Activated naive CD4-positive, alpha-beta T cell treated with Interleukin-2 at 50 U/mL for 16 hours (primary cell): Measurements from ENCODE around the gene KRT39.

Experiments
- DNase-seq: peaks from one replicate; pipeline ENCODE4 v3.0.0-alpha.2; 2020

Gene KRT39

GRCh38 chr17:40978575-40979151, 11.9 kb upstream of the KRT39 start:
- no peak for DNase-seq

- no peak for DNase-seq
Measured at GRCh38 chr17:40975516-40975915, 8.8 kb upstream of the KRT39 start.

- no peak for DNase-seq
Measured at GRCh38 chr17:40974366-40974765, 7.6 kb upstream of the KRT39 start.

DNA sequence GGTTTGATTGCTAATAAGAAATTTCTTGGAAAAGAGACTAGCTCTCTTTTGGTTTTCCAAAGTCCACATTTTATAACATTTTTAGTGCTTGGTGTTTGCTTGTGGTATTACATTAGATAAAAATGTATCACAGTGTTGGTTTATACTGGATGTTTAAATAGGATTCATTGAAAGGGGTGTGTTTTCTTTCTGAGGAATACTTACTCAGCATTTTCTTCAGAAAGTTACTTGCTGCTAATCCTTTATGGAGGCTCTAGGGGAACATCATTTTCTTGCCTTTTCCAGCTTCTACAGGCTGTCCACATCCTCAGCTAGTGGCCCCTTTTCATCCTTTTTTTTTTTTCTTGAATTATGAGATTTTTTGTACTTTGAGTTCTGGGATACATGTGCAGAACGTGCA, 834 bp upstream of the KRT39 start:
- no peak for DNase-seq

DNA sequence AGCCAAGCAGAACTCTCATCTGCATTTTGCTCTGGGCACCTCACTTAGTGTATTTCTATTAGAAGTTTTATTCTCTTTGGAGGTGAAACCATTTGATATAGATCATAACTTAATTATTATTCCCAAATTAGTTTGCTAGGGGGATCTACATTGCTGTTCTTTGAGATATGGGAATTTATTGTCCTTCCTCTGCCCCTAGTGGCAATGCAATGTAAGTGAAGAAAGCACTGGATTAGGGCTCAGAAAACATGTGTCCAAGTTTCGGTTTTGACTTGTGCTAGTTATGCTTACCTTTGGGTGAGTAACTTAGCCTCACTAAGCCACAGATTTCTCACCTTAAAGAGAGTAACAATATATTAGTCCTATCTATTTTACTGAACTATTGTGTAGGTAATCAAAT, 2.9 kb downstream of the KRT39 start:
- DNase-seq, result no peak

GRCh38 chr17:40962059-40962561, 4.6 kb downstream of the KRT39 start:
- DNase-seq, result no peak

DNA sequence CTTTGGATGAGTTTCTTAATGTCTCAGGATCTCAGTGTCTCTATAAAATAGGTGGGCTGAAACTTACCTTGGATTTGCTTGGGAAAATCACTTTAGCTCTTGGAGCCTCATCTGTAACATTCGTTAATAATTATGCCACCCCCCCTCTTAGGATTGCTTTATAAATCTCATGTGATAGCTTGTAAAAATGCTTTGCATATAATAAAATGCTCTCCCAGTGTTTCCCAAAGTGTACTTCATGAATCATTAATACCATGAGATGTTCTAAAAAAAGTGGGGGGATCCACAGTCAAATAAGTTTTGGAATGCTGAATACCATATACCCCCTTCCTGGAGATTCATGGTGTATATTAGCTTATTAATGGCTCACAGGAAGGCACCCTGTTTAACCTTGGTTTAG, 5.2 kb downstream of the KRT39 start:
- DNase-seq, result no peak

- DNase-seq, result no peak
Measured at GRCh38 chr17:40960144-40960543, 6.6 kb downstream of the KRT39 start.

DNA sequence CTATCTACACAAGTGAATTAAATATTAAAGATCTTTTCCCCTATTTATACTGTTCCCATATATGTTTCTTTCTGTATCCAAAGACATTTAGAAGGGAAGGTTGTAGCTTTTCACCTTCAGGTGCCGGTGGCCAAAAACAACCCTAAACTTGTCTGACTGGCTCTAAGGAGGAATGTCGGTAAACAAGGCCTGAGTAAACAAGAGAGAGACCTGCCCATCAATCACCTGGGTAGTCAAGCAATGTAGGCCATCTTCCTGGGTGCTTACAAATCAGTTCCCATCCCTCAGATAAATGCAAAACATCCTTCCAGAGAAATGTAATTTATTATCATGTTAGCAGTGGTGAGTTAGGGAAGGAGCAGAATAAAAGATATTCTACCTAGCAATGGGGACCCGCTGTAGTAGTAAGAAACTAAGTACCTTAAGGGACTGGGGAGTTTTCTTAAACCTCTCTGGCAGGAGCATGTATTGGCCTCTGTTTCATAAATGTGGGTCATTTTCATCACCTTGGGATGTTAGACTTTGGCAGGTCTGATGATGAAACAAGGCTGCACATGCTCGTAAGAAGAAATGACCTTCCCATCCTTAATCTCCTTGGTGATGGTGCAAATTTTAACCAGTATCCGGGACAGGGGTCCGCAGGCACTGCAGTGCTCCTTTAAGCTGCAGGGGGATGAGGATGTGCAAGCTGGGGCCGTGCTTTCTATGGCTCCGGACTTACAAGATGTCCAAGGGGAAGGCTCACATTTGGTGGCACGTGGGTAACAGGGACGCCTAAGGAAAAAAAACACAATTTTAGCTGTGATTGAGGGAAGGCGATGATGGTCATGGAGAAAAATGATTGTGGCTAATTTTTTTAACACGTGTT, 8.4 kb downstream of the KRT39 start:
- DNase-seq, result no peak

DNA sequence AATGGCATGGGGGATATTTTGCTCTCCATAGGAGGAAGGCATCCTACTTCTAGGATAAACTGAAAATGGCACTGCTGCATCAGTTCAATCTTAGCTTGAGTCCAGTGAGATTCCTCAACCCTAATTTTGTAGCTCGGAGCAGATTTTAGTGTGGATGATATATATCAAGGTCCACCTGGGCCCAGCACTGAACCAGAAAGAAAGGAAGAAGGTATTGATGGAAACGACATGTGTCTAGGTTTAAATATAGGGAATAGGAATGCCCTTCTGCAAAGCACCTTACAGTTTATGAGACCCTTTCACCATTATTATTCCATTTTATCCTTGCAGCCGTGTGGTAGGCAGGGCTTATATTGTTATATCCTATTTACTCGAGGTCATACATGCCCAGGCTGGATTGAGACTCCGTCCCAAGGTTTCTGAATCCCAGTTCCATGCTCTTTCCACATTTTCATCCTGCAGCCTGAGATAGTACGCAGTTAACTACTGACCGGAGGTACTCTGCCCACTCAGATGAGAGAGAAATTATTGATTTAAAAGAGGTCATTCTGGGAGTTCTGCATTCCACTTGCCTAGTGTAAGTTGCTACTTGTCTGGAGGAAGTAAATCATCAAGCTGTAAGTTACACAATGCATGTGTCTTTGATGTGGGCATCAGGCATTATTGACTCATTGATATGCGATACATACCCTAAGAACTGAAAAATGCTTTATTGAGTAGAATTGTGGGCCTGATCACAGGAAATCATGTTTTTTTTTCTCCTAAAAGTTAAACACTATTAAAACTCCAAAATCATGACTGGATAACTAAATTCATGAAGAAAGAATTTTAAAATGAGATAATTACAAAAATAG, 10.1 kb downstream of the KRT39 start:
- DNase-seq, result no peak

DNA sequence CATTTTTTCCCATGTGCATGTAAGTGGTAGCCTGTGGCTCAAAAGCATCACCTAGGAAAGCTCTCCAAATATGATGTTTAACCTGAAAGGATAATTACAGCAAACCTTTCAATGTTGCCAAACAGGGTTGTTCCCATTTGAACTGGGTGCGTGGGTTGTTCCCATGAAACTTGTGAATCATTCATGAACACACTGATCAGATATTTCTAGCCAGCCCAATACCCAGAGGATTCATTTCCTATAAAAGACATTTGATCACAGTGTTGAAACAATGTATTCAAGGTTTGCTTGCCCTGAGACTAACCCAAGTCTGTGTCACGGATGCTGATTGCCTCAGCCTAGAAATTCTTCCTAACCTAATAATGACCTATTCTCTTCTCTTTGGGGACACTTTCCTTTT, 12.9 kb downstream of the KRT39 start:
- no peak for DNase-seq

- no peak for DNase-seq
Measured at GRCh38 chr17:40952661-40953060, 14.1 kb downstream of the KRT39 start.

- DNase-seq, result no peak
Measured at GRCh38 chr17:40952154-40952553, 14.6 kb downstream of the KRT39 start.

DNA sequence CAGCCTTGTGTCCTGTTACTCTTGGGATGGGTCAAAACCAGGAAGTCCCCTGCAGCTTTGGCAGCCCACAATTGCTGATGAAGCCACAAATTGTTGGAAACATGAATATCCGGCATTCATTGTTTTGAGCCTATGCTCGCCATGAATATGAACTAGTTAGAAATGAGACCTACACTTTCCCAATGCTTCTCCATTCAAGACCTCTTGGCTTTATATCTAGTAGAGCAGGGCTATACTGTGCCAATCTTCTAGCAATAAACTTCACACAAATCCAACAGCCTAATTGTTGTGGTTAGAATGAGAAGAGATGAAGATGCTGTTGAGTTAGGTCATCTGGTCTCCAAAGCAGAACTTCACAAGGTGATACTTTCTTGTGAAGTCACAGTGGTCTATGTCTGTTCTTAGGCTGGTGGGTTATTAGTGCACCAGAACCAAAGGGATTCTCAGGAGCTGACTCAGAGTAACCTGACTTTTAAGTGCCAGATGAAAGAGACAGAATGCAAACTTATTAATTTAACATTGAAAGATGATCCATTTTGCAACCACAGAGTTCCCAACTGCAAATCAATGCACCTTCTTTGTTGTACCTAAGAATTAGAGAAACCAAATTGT, 15.6 kb downstream of the KRT39 start:
- no peak for DNase-seq

GRCh38 chr17:40950176-40950575, 16.6 kb downstream of the KRT39 start:
- DNase-seq, result no peak

DNA sequence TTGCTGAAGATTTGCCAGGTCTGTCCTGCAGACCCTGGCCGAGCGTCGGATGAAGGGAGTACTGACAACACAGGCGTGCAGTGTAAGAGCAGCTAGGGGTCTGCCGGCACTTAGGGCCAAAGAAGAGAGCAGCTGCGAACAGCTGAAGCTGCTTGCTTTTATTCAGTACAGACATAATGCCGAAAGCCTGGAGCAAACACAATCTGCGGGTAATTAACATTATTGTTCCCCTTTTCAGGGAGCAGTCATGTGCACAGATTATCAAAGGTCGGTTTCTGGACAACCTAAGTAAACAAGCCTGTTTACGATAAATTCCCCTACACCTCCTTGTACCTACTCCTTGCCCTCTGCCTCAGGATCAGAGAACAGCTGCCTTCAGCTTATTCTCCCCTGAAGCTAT, 17.3 kb downstream of the KRT39 start:
- no peak for DNase-seq

DNA sequence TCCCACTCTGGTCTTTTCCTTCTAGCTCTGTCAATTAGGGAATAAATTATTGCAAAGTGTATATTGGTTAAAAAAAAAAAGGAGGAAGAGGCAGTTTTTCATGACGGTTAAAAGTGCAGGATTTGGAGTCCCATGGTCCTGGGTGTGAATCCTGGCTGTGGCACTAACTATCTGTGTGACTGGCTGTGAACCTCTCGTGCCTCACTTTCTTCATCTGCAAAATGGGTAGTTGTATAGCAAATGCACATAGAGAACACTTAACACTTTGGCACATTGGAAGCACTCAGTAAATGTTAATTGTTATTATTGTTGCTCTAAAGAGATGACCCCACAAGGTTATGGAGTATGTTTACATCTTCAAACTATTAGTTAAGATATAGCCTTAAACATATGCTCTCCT, 18.8 kb downstream of the KRT39 start:
- DNase-seq, result no peak

GRCh38 chr17:40945414-40945813, 21.3 kb downstream of the KRT39 start:
- no peak for DNase-seq

- no peak for DNase-seq
Measured at GRCh38 chr17:40944531-40944930, 22.2 kb downstream of the KRT39 start.

GRCh38 chr17:40942553-40942952, 24.2 kb downstream of the KRT39 start:
- DNase-seq, result no peak

- DNase-seq, result no peak
Measured at GRCh38 chr17:40940266-40940665, 26.5 kb downstream of the KRT39 start.

DNA sequence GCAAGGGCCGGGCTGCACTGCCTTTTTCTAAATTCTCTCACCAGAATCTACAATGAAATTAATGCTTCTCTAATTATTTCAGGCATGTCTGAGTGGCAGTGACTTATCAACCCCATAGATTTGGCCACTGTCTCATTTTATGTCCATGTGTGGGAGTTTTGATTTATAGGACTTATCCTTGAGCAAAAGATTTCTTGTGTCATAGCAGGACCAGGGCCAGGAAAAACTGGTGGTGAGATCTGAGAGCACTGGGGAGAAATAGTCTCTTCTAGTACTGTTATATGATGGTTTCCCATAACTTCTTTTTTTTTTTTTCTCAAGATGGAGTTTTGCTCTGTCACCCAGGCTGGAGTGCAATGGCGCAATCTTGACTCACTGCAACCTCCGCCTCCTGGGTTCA, 27.8 kb downstream of the KRT39 start:
- DNase-seq, result no peak

GRCh38 chr17:40937384-40937819, 29.3 kb downstream of the KRT39 start, which contains the start of gene KRT23:
Gene KRT23 (minus strand): TSS chr17:40937646. CDS start chr17:40936603, 1,043 bp downstream.
- DNase-seq, result no peak
